ENCODE measurements around the gene SEH1L.
"Not testable (repeated sequence)": the region's sequence is repeated elsewhere in the genome, so short reads cannot be mapped to it uniquely, and the experiment has no call there.

SEH1L gene

DNA sequence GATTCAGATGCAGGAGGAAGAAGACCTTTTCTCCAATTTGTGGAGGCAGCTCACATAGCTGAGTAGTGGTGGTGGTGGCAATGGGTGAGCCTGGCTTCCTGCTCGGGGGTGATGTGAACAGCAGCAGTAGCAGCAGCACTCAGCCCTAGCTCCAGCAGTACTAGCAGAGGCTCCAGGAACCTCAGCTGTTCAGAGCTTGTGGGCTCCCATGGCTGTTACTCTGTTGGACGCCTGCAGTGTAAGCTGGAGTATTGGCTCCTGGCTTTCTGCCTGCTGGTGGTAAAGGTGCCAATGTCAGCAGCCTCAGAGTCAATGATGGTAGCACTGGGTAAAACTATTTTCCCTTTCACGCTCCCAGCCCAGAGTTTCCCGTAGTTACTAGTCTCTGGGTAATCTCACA, 3.1 kb upstream of the SEH1L start:
- FAIRE-seq, result no peak

GRCh38 chr18:12946549-12947284, 1.1 kb upstream of the SEH1L start:
- FAIRE-seq, result peak; percentile 80

DNA sequence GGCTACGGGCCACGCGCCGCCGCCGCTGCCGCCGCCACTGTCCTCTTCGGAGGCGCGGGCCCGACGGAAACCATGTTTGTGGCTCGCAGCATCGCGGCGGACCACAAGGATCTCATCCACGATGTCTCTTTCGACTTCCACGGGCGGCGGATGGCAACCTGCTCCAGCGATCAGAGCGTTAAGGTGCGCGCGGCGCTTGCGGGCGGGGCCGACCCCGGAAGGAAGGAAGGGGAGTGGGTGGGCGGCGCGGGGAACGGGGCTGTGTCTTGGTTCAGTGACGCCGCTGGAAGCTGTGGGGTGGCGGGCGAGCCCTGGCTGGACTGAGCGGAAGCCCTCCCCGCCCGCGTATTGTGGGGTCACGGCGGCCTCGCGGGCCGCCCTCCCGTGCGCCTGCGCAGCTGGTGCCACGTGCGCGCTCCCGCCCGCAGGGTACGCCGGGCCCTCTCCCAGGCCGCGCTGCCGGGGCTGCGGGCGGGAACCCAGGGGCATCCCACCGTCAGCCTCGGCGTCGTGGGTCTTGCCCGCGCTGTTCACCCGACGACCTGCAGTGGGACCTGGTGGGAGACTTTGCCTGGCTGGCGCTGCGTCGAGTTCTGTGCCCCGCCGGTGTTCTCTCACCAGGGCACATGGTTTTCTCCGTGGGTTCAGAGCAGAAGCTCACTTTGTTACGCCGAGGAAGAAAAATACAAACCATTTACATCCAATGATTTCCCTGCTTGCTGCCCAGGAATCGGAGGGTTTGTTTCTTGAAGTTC, 416 bp downstream of the SEH1L start:
- no peak for FAIRE-seq

DNA sequence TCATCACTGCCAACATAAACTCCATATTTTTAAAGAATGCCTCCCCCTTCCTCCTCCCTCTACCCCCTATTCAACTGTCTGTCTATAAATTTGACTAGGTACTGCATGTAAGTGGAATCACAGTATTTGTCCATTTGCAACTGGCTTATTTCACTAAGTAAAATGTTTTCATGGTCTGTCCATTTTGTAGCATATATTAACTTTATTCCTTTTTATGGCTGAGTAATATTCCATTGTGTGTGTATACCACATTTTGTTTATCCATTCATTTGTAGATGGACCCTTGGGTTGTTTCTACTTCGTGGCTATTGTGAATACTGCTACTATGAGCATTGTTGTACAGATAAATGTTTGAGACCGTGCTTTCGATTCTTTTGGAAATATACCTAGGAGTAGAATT, 10.7 kb downstream of the SEH1L start:
- no peak for FAIRE-seq

DNA sequence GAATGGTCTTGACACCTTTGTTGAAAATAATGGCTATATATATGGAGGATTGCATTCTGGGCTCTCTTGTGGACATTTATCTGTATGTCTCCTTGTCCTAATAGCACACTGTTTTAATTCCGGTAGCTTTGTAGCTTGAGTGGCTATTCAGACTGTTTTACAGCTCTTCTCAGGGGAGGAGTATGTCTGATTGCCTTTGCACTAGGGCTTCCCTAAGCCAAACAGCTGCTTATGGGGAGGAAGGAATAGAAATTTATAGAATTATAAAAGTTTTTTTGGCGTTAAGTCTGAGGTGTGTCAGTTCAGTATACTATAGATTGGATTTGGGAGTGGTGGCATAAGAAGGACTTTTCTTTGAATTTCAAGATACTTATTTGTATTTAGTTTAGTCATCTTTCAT, 12.6 kb downstream of the SEH1L start:
- no peak for FAIRE-seq

DNA sequence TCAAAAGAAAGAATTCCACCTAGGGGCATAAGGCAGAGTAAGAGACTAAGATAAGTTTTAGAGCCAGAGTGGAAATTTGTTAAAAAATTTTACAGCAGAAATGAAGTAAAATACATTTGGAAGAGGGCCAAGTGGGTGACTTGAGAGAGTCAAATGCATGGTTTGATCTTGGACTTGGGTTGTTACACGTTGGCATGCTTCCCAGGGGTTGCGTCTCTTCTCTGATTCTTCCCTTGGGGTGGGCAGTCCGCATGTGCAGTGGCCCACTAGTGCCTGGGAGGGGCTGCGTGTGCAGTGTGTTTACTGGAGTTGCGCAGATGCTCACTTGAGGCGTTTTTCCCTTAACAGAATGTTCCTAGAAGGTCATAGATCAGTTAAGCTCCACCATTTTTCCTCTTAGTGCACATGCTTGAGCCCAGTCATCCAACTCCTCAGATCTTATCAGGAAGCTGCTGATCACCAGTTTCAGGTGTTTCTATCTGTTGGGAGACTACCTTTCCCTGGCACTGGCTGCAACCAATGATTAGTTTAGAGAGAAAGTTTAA, 13.1 kb downstream of the SEH1L start:
- FAIRE-seq, result no peak

GRCh38 chr18:12963069-12963468, 15.3 kb downstream of the SEH1L start:
- FAIRE-seq, result no peak

DNA sequence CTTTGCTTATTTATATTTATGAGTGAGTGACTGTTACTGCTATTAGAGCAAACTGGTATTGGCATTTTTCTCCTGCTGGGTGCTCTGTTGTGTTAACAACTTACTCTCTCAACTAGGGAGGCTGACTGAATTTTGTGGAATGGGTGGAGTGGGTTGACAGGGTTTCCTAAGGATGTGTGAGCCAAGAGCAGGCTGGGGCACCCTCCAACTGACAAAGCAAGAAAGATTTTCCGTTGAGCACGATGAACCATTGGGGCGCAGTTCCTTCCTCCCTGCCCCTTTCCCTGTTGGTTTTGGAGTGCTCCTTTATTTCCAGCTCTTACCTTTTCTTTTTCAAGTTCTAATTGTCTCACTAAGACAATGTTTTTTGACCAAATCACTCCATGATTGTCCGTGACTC, 20.3 kb downstream of the SEH1L start:
- no peak for FAIRE-seq

DNA sequence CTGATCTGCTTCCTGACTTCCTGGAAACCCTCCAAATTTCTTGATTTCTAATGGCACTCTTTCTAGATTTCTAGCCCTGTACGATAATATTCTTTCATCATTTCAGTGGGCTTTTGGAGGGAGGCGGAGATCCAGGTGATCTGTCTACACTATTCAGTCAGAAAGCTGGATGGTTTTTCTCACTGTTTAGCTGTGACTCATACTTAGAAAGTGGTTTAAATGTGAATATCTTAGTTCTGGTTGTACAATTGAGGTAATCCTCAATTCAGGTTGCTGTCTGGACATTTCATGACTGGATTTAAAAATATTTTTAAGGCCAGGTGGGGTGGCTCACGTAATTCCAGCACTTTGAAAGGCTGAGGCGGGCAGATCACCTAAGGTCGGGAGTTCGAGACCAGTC, 20.8 kb downstream of the SEH1L start:
- FAIRE-seq, result no peak

GRCh38 chr18:12973562-12974213, 25.9 kb downstream of the SEH1L start:
- no peak for FAIRE-seq

DNA sequence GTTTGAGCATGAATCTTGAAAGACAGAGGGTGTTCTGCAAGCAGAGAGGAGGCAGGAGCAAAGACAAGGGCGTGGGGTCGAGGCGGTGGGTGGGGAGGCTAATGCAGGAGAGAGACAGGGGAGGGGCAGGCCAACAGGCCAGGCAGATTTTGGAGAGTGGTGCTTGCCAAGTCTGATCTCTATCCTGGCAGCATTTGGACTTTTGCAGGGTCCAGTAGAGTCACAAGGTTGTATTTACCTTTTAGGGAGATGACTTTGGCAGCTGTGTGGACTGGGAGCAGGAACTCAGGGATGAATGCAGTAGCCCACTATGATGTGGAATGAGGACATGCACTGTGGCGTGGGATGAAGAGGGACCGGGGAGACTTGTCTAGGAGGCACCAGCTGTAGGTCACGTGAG, 27.7 kb downstream of the SEH1L start:
- FAIRE-seq, result no peak

GRCh38 chr18:12976305-12976704, 28.5 kb downstream of the SEH1L start:
- no peak for FAIRE-seq

- not testable (repeated sequence) for FAIRE-seq
Measured at GRCh38 chr18:12980065-12980464, 32.3 kb downstream of the SEH1L start.

DNA sequence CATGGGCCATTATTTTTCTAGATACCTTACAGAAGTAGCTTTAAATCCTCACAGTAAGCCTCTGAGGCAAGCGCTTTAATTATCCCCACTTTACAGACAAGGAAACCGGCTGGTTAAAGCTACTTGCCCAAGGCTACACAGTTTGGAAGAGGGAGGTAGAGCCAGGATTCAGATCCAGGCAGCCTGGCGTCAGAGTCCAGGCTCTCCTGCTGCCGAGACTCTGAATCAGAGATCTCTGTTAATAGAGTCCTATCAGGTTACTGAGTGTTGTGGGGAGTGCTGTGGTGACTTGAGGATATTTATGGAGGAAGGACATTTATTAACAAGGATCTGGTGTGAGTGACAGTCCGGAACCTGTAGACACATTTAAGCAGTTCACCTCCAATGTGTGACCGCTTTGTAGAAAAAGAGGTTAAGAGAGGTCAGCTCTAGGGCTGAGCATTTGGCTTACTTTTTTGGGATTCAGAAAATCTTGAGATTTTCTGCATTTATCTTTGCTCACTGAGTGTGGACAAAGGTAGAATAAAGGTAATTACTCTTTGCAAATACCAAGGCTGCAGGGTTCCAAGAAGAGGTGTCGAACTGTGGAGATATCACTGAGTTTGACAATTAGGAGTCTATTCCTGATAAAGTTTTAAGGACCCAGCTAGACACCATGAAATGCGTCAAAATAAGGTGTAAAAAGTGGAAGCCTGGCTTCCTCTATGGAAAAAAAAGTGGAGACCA, 41.7 kb downstream of the SEH1L start:
- FAIRE-seq, result no peak

- no peak for FAIRE-seq
Measured at GRCh38 chr18:12990123-12990475, 42.3 kb downstream of the SEH1L start.

DNA sequence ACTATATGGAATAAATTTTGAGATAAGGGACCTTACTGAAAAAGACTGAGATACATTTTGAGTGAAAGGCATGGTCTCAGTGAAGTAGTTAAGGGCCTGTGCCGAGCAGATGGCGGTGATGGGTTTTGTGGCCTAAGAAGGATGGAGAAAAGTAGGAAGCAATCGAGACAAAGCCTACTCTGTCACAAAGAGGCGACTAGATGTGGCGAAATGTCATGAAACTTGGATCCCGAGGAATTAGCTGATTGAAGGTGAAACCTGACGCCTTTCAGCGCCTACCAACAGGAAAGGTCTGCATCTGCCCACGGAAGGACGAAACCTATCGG, 42.8 kb downstream of the SEH1L start:
- no peak for FAIRE-seq

GRCh38 chr18:12990967-12991820, 43.4 kb downstream of the SEH1L start, which contains the start of gene CEP192:
TSS of gene CEP192 (plus strand) at chr18:12991362. CDS start at chr18:12999425, 8,063 bp downstream.
- FAIRE-seq, result peak; percentile 99

DNA sequence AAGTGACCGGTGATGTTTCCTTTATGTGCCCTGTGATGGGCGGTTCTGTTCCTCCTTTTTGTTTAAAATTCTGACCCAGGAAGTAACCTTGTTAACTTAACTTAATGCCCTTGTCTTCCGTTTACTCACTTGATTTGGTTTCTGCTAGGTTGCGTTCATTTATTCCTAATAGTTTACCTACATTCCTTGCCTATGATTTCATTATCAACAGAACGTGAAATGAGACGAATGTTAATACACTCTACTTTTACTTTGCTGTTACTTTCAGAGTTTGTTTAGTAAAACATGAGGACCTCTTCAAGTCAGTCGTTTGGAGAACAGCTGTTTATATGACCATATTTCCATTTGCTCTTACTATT, 44.0 kb downstream of the SEH1L start:
- no peak for FAIRE-seq

DNA sequence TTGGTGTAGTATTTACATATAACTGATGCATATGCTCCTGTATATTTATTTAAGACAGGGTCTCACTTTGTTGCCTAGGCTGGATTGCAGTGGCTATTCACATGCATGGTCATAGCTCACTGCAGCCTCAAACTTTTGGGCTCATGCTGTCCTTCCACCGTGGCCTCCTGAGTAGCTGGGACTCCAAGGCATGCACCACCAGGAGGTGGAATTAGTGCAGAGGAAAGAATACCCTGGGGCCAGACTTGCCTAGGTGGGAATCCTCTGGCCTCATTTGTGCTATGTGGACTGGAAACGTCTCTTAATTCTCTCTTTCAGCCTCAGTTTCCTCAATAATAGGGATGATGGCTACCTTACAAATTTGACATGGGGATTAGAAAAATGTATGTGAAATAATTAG, 45.6 kb downstream of the SEH1L start:
- FAIRE-seq, result no peak

- no peak for FAIRE-seq
Measured at GRCh38 chr18:12995424-12995823, 47.6 kb downstream of the SEH1L start.

GRCh38 chr18:12995952-12996477, 48.2 kb downstream of the SEH1L start:
- no peak for FAIRE-seq

Measured in A204.1 (cell line).